Kidney (tissue), 14 donors: ENCODE measurements around the gene SH3BP4. TPM values are rescaled to one million over a fixed set of nuclear protein-coding genes. Genes with fewer than 3 reads are reported as not detected.
A peak's percentile ranks its signal among the peaks of the same experiment; 100 is the strongest.
"Not testable (repeated sequence)": the region's sequence is repeated elsewhere in the genome, so short reads cannot be mapped to it uniquely, and the experiment has no call there.

Source experiments
- DNase-seq, 5 donors: peaks; one replicate each; pipeline ENCODE4 v3.0.0-alpha.2; 2013 to 2020
- FAIRE-seq: peaks from 2 replicates; lab custom pipeline; 2012; peaks lifted over from hg19 to GRCh38; lab: Jason Lieb, UNC
- H3K27ac ChIP-seq, 2 donors: one replicate each; pipeline ENCODE4 v1.7.0; 2013; ENCODE audit warnings: low read depth in 2 of 2, low read length in 2 of 2, inconsistent platforms in 1 of 2
- H3K27me3 ChIP-seq: one replicate; pipeline ENCODE4 v1.7.1; 2013; ENCODE audit warnings: low read length, inconsistent platforms; ENCODE audit not compliant: control insufficient read depth, insufficient read depth
- H3K36me3 ChIP-seq, 3 donors: one replicate each; pipeline versions ENCODE4 v1.7.0 to v1.7.1; 2013; ENCODE audit warnings: low read length in 3 of 3, control low read depth in 1 of 3, inconsistent platforms in 1 of 3; ENCODE audit not compliant: insufficient read depth in 3 of 3, control insufficient read depth in 2 of 3
- H3K4me1 ChIP-seq, 3 donors: one replicate each; pipeline versions ENCODE4 v1.7.0 to v1.7.1; 2013; ENCODE audit warnings: low read length in 3 of 3, inconsistent platforms in 1 of 3, low read depth in 1 of 3; ENCODE audit not compliant: control insufficient read depth in 2 of 3, insufficient read depth in 2 of 3
- H3K4me3 ChIP-seq, 3 donors: one replicate each; pipeline versions ENCODE4 v1.7.0 to v1.8.1; 2013; ENCODE audit warnings: low read length in 3 of 3, control low read depth in 1 of 3, inconsistent platforms in 1 of 3
- H3K9ac ChIP-seq, 3 donors: one replicate each; pipeline versions ENCODE4 v1.7.0 to v1.7.1; 2013; ENCODE audit warnings: low read length in 3 of 3, control low read depth in 1 of 3, inconsistent platforms in 1 of 3
- H3K9me3 ChIP-seq, 3 donors: one replicate each; pipeline versions ENCODE4 v1.7.0 to v1.7.1; 2013; ENCODE audit warnings: low read length in 3 of 3, control low read depth in 1 of 3, inconsistent platforms in 1 of 3; ENCODE audit not compliant: control insufficient read depth in 2 of 3, insufficient read depth in 1 of 3
- CTCF ChIP-seq: IDR thresholded peaks from 3 replicates; pipeline ENCODE4 v1.5.1; 2012; ENCODE audit warnings: mild to moderate bottlenecking, moderate library complexity, borderline replicate concordance; ENCODE audit not compliant: insufficient read depth; ENCODE audit errors: extremely low read depth
- intact Hi-C: fragments of 100-400 bp; cut with DNase I; formaldehyde crosslinking; loops from one replicate; pipeline ENCODE4 v1.11.1; 2022
- polyA plus RNA-seq: library from polyadenylated mRNA; stranded (reverse); fragments of 350-450 nt; fragmentation: Illumina TruSeq; extraction: RNeasy Lipid Tissue Mini Kit (QIAGEN cat#74804); gene quantifications from one replicate; pipeline ENCODE4 v1.2.3, GENCODE V29; 2014; ENCODE audit warnings: low read depth, low replicate concordance; ENCODE audit not compliant: insufficient read depth
- total RNA-seq: library from RNA; stranded (reverse); fragmentation: NEBNext Ultra II Directional; extraction: Animal tissue kit (Norgen Biotek cat#: 25700); gene quantifications from one replicate; pipeline ENCODE4 v1.2.1, GENCODE V29; 2021
- donor health status: control.
- donor health status: control.
- donor health status: control.
- donor health status: control.
- donor health status: control.
- donor health status: DM: yes; HTN: yes; CAD: no.
- donor health status: Normal renal cell carcinoma (clear cell type).

The SH3BP4 gene
- total and polyA plus RNA-seq, 2 donors from 2014 or later: 20.0 to 52.9 TPM

- Histone ChIP-seq H3K9me3 (peaks cover 0 to 8% (median 0%) of the 10 kb centered on the region in 3 donors), H3K27me3 (no peaks in the 10 kb centered on the region), H3K4me1 (peaks cover 0 to 23% (median 0%) of the 10 kb centered on the region in 3 donors), H3K27ac (no peak overlapping the region), H3K4me3 (no peak overlapping the region), H3K9ac (no peak overlapping the region), H3K36me3 (no peaks in the 10 kb centered on the region)
- intact Hi-C loops: no loop called here
- peak in 2 of 5 donors; percentile 45 to 70 for DNase-seq
- no peak for FAIRE-seq
- no peak for TF ChIP-seq CTCF
Measured at GRCh38 chr2:235011929-235012631, 60.3 kb downstream of the SH3BP4 start.

- Histone ChIP-seq H3K4me1 (peaks cover 0 to 7% (median 0%) of the 10 kb centered on the region in 3 donors), H3K9me3 (peaks cover 0 to 8% (median 0%) of the 10 kb centered on the region in 3 donors), H3K4me3 (no peak overlapping the region), H3K27ac (no peak overlapping the region), H3K27me3 (no peaks in the 10 kb centered on the region), H3K36me3 (no peaks in the 10 kb centered on the region), H3K9ac (no peak overlapping the region)
- no peak for FAIRE-seq
- no peak for DNase-seq
- intact Hi-C loops: no loop called here
- TF ChIP-seq CTCF: no peak
Measured at GRCh38 chr2:235017441-235017840, 65.6 kb downstream of the SH3BP4 start.

GRCh38 chr2:235018838-235019237 lies 67.0 kb downstream of the SH3BP4 start:
- Histone ChIP-seq H3K27me3 (no peaks in the 10 kb centered on the region), H3K9me3 (peaks cover 0 to 8% (median 0%) of the 10 kb centered on the region in 3 donors), H3K27ac (no peak overlapping the region), H3K36me3 (no peaks in the 10 kb centered on the region), H3K4me1 (no peaks in the 10 kb centered on the region), H3K4me3 (no peak overlapping the region), H3K9ac (no peak overlapping the region)
- FAIRE-seq: no peak
- intact Hi-C loops: no loop called here
- TF ChIP-seq CTCF: no peak
- peak in 1 of 5 donors; percentile 26 for DNase-seq

DNA sequence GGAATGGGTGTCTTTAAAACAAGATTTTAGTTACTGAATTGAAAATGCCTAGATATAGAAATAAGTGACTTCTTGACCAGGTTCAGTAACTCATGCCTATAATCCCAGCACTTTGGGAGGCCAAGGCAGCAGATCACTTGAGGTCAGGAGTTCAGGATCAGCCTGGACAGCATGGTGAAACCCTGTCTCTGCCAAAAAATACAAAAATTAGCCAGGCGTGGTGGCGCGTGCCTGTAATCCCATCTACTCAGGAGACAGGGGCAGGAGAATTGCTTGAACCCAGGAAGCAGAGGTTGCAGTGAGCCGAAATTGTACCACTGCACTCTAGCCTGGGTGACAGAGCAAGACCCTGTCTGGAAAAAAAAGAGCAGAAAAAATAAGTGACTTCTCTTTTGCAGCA lies 68.3 kb downstream of the SH3BP4 start:
- intact Hi-C loops, H3K4me1 ChIP-seq, FAIRE-seq, H3K27me3 ChIP-seq, H3K9me3 ChIP-seq, H3K36me3 ChIP-seq, H3K4me3 ChIP-seq, H3K27ac ChIP-seq, DNase-seq, H3K9ac ChIP-seq: not testable (repeated sequence)
